Mesenchymal stem cell (in vitro differentiated cells and primary cell): Measurements from ENCODE around the gene FCHO2.

Experiments
- DNase-seq: peaks from one replicate; pipeline ENCODE4 v3.0.0-alpha.2; 2013
- H2AFZ ChIP-seq: one replicate; pipeline ENCODE4 v1.6.1; 2013; ENCODE audit warnings: low read depth, mild to moderate bottlenecking, control low read depth, inconsistent platforms, low read length, moderate library complexity
- H2AK5ac ChIP-seq: 2 replicates; pipeline ENCODE4 v1.6.1; 2013; ENCODE audit warnings: low read length, moderate library complexity, mild to moderate bottlenecking, inconsistent platforms; ENCODE audit not compliant: severe bottlenecking
- H2BK120ac ChIP-seq: one replicate; pipeline ENCODE4 v1.6.1; 2013; ENCODE audit warnings: low read depth, mild to moderate bottlenecking, inconsistent platforms, low read length, moderate library complexity
- H2BK12ac ChIP-seq, 2 experiments: one replicate each; pipeline ENCODE4 v1.6.1; 2013; ENCODE audit warnings: inconsistent platforms in 2 of 2, low read length in 2 of 2, mild to moderate bottlenecking in 2 of 2, moderate library complexity in 2 of 2, control low read depth in 1 of 2
- H2BK15ac ChIP-seq: one replicate; pipeline ENCODE4 v1.6.1; 2013; ENCODE audit warnings: mild to moderate bottlenecking, low read depth, inconsistent platforms; ENCODE audit not compliant: poor library complexity, severe bottlenecking
- H2BK5ac ChIP-seq: 2 replicates; pipeline ENCODE4 v1.6.1; 2013; ENCODE audit warnings: low read depth, mild to moderate bottlenecking, low read length, control low read depth, inconsistent platforms; ENCODE audit not compliant: poor library complexity, severe bottlenecking
- H3K14ac ChIP-seq, 2 experiments: one replicate each; pipeline ENCODE4 v1.6.1; 2013; ENCODE audit warnings: inconsistent platforms in 2 of 2, low read length in 2 of 2, control low read depth in 1 of 2, mild to moderate bottlenecking in 1 of 2, moderate library complexity in 1 of 2
- H3K18ac ChIP-seq, 2 experiments: one replicate each; pipeline ENCODE4 v1.6.1; 2013; ENCODE audit warnings: inconsistent platforms in 2 of 2, low read length in 2 of 2, control low read depth in 1 of 2, low read depth in 1 of 2, mild to moderate bottlenecking in 1 of 2
- H3K23ac ChIP-seq, 2 experiments: one replicate each; pipeline ENCODE4 v1.6.1; 2013; ENCODE audit warnings: inconsistent platforms in 2 of 2, low read length in 2 of 2, mild to moderate bottlenecking in 2 of 2, moderate library complexity in 2 of 2, control low read depth in 1 of 2
- H3K27ac ChIP-seq: 2 replicates; pipeline ENCODE4 v1.5.1; 2013; ENCODE audit warnings: mild to moderate bottlenecking, moderate library complexity, low read length, control low read depth, inconsistent platforms; ENCODE audit not compliant: poor library complexity, severe bottlenecking
- H3K27me3 ChIP-seq, 2 experiments: 2 replicates each; pipeline versions ENCODE4 v1.6.1 to v1.7.0; 2013; ENCODE audit warnings: low read length in 2 of 2, mild to moderate bottlenecking in 2 of 2, moderate library complexity in 2 of 2, control low read depth in 1 of 2, inconsistent platforms in 1 of 2; ENCODE audit not compliant: control insufficient read depth in 1 of 2, insufficient read depth in 1 of 2
- H3K36me3 ChIP-seq, 2 experiments: 2 replicates each; pipeline versions ENCODE4 v1.6.1 to v1.7.0; 2013; ENCODE audit warnings: low read length in 2 of 2, control low read depth in 1 of 2, inconsistent platforms in 1 of 2, low read depth in 1 of 2, mild to moderate bottlenecking in 1 of 2; ENCODE audit not compliant: insufficient read depth in 2 of 2, control insufficient read depth in 1 of 2
- H3K4ac ChIP-seq, 2 experiments: one replicate each; pipeline ENCODE4 v1.6.1; 2013; ENCODE audit warnings: inconsistent platforms in 2 of 2, low read length in 2 of 2, mild to moderate bottlenecking in 2 of 2, moderate library complexity in 2 of 2, control low read depth in 1 of 2, low read depth in 1 of 2
- H3K4me1 ChIP-seq: 2 replicates; pipeline ENCODE4 v1.6.1; 2013; ENCODE audit warnings: low read depth, low read length, control low read depth; ENCODE audit not compliant: control insufficient read depth, insufficient read depth
- H3K4me2 ChIP-seq: 2 replicates; pipeline ENCODE4 v1.6.1; 2013; ENCODE audit warnings: low read length, mild to moderate bottlenecking, inconsistent platforms; ENCODE audit not compliant: poor library complexity, severe bottlenecking
- H3K4me3 ChIP-seq, 2 experiments: 2 replicates each; pipeline versions ENCODE4 v1.5.1 to v1.7.0; 2013; ENCODE audit warnings: low read length in 2 of 2, mild to moderate bottlenecking in 2 of 2, control low read depth in 1 of 2, low read depth in 1 of 2; ENCODE audit not compliant: insufficient read depth in 1 of 2
- H3K79me1 ChIP-seq: replicated peaks from 2 replicates; pipeline ENCODE4 v1.6.1; 2013; ENCODE audit warnings: mild to moderate bottlenecking, control low read depth, low read length, inconsistent platforms; ENCODE audit not compliant: poor library complexity, severe bottlenecking
- H3K9ac ChIP-seq: 2 replicates; pipeline ENCODE4 v1.7.0; 2013; ENCODE audit warnings: mild to moderate bottlenecking, low read length, moderate library complexity
- H3K9me3 ChIP-seq: 2 replicates; pipeline ENCODE4 v1.7.0; 2013; ENCODE audit warnings: mild to moderate bottlenecking, low read length; ENCODE audit not compliant: control insufficient read depth
- H4K8ac ChIP-seq: one replicate; pipeline ENCODE4 v1.6.1; 2013; ENCODE audit warnings: inconsistent platforms, mild to moderate bottlenecking, low read length, moderate library complexity
- H4K91ac ChIP-seq: one replicate; pipeline ENCODE4 v1.6.1; 2013; ENCODE audit warnings: mild to moderate bottlenecking, low read length, inconsistent platforms
- WGBS: methylation state at CpG from one replicate; pipeline ENCODE4 v1.1.7; 2013; ENCODE audit warnings: mixed read lengths; 5-methylcytosine and 5-hydroxymethylcytosine counted together

The FCHO2 gene

DNA sequence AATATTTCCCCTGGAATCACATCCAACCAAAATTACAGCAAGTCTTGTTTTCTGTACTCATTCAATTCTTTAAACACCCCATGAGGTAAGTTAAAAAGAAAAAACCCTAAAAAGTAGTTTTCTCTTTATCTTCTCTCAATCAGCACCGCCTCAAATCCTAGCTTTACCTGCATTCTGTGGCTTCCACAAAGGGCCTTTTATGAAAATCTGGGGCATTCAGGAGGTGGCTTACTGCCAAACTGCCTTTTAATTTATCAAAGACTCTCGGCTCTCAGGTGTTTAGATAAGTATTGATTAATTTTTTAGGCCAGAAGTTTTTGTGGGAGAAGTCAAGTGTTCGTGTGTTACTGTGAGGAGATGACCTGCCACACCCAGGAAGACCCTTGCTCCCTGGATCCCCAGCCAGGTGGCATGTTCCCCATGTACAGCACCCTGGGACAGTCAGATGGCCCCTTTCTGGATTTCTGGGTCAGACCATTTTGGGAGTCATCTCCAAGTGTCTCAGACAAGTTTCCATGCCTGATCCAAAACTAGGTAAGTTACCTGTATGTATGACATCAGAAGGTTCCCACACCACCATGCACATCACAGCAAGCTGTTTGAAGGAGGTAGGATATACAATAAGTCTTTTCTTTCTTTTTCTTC lies 158.3 kb downstream of the FCHO2 start:
- H3K36me3 ChIP-seq: peaks cover 0 to 3% of the 10 kb centered on the region in 2 experiments
- no peak overlapping the region for H2BK120ac ChIP-seq
- no peaks in the 10 kb centered on the region for H3K27me3 ChIP-seq
- no peak overlapping the region for H3K4me3 ChIP-seq
- no peak overlapping the region for H2BK15ac ChIP-seq
- peaks cover 3% of the 10 kb centered on the region for H3K79me1 ChIP-seq
- peaks cover 7% of the 10 kb centered on the region for H3K9me3 ChIP-seq
- no peak overlapping the region for H3K9ac ChIP-seq
- WGBS: 90% methylated on average over 3 of the region's 3 CpGs
- H3K18ac ChIP-seq: no peak overlapping the region
- no peak overlapping the region for H2BK12ac ChIP-seq
- H3K4me1 ChIP-seq: peaks cover 20% of the 10 kb centered on the region
- peak overlapping the region; percentile 85 for H2AK5ac ChIP-seq
- no peak overlapping the region for H3K4ac ChIP-seq
- no peak for DNase-seq
- H2BK5ac ChIP-seq: no peak overlapping the region
- no peak overlapping the region for H4K91ac ChIP-seq
- no peak overlapping the region for H3K4me2 ChIP-seq
- H4K8ac ChIP-seq: no peak overlapping the region
- H2AFZ ChIP-seq: no peak overlapping the region
- no peak overlapping the region for H3K14ac ChIP-seq
- no peak overlapping the region for H3K27ac ChIP-seq
- no peak overlapping the region for H3K23ac ChIP-seq

DNA sequence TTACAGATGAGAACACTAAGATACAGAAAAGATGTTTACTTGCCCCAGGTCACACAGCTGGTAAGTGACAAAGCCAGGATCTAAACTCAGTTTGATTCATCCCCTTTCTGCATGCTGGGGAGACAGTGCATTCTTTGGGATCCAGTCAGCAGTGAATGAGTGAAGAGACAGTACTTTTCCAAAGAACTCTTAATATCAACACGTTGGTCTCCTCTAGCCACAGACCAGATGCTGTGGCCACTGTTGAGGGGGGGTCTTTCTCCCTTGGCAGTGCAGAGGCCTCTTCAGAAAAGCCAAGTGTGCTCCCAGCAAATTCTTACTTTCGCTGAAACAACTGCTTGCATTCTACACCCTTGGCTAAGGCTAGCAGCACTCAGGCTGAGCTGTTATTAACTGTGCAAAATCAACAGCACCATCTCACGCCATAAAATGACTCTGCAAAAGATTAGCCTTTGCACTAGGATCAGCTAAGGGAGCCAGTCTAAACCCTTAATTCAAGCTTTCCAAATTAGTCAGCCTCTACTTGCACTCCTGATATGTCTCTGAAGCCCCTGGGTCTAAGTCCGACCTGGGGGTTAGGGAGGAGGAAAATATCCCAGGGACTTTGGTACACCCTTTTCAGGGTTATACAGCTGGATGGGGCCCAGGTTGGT lies 159.7 kb downstream of the FCHO2 start:
- WGBS: 27% methylated on average over 4 of the region's 4 CpGs
- Histone ChIP-seq H3K4me1 (peaks cover 30% of the 10 kb centered on the region), H4K91ac (no peak overlapping the region)

DNA sequence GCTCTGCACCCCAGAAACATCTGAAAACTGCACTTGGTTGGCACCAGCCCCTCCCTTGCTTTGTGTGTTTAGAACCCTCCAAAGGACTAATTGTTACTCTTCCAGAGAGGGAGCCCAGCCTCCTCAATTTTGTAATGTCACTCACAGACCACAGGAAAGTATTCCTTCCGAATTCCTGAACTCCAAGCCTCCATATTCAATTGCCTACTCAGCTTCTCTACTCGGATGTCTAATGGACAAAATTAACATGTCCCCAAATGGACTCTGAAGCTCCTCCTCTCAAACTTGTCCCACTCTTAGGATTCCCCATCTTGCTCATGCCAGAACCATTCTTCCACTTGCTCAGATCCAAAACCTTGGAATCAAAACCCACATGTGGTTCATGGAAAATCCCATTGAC lies 160.7 kb downstream of the FCHO2 start:
- Histone ChIP-seq H3K79me1 (peaks cover 4% of the 10 kb centered on the region), H3K4me2 (no peak overlapping the region), H4K91ac (no peak overlapping the region), H2BK120ac (no peak overlapping the region), H3K18ac (peak overlapping the region in 1 of 2 experiments; percentile 37), H2BK15ac (no peak overlapping the region), H3K4me1 (peaks cover 30% of the 10 kb centered on the region), H3K4me3 (peak overlapping the region in 1 of 2 experiments; percentile 15), H2BK5ac (peak overlapping the region; percentile 95), H3K14ac (no peak overlapping the region), H3K9ac (peak overlapping the region; percentile 28), H2AK5ac (peak overlapping the region; percentile 98), H2BK12ac (peak overlapping the region in 1 of 2 experiments; percentile 83), H3K27ac (peak overlapping the region; percentile 95), H3K9me3 (no peaks in the 10 kb centered on the region), H3K36me3 (peaks cover 0 to 3% of the 10 kb centered on the region in 2 experiments), H3K23ac (no peak overlapping the region), H3K4ac (no peak overlapping the region), H4K8ac (no peak overlapping the region), H3K27me3 (no peaks in the 10 kb centered on the region), H2AFZ (no peak overlapping the region)
- DNase-seq: no peak
- 90% methylated on average over 2 of the region's 2 CpGs for WGBS

More for the DNA sequence above, 159.7 kb downstream of the FCHO2 start:
- H3K27me3 ChIP-seq: no peaks in the 10 kb centered on the region
- peaks cover 4% of the 10 kb centered on the region for H3K79me1 ChIP-seq
- H3K4me3 ChIP-seq: peak overlapping the region in 1 of 2 experiments; percentile 15
- H3K4ac ChIP-seq: no peak overlapping the region
- H4K8ac ChIP-seq: no peak overlapping the region
- H2BK5ac ChIP-seq: peak overlapping the region; percentile 95
- H2BK120ac ChIP-seq: no peak overlapping the region
- no peak overlapping the region for H3K23ac ChIP-seq
- peak overlapping the region; percentile 65 for H2BK15ac ChIP-seq
- H2AFZ ChIP-seq: no peak overlapping the region
- H2BK12ac ChIP-seq: no peak overlapping the region
- no peak overlapping the region for H3K18ac ChIP-seq
- H3K36me3 ChIP-seq: peaks cover 0 to 3% of the 10 kb centered on the region in 2 experiments
- H3K14ac ChIP-seq: no peak overlapping the region
- H3K27ac ChIP-seq: peak overlapping the region; percentile 95
- peak overlapping the region; percentile 28 for H3K9ac ChIP-seq
- DNase-seq: peak; percentile 94
- H3K9me3 ChIP-seq: peaks cover 3% of the 10 kb centered on the region
- peak overlapping the region; percentile 98 for H2AK5ac ChIP-seq
- no peak overlapping the region for H3K4me2 ChIP-seq

- Histone ChIP-seq H3K4me2 (no peak overlapping the region), H3K14ac (no peak overlapping the region), H2AFZ (no peak overlapping the region), H4K91ac (no peak overlapping the region), H3K79me1 (peaks cover 4% of the 10 kb centered on the region), H2AK5ac (peak overlapping the region; percentile 98), H3K23ac (peak overlapping the region in 1 of 2 experiments; percentile 56), H3K18ac (no peak overlapping the region), H2BK12ac (no peak overlapping the region), H3K4me3 (no peak overlapping the region), H3K27ac (peak overlapping the region; percentile 95), H3K9ac (no peak overlapping the region), H3K4ac (no peak overlapping the region), H4K8ac (no peak overlapping the region), H3K36me3 (peaks cover 0 to 3% of the 10 kb centered on the region in 2 experiments), H3K27me3 (no peaks in the 10 kb centered on the region), H2BK5ac (peak overlapping the region; percentile 53), H2BK120ac (no peak overlapping the region), H3K4me1 (peaks cover 32% of the 10 kb centered on the region), H3K9me3 (no peaks in the 10 kb centered on the region), H2BK15ac (no peak overlapping the region)
- DNase-seq: no peak
- WGBS: 81% methylated on average over 3 of the region's 3 CpGs
Measured at GRCh38 chr5:73117088-73117740, 161.4 kb downstream of the FCHO2 start.
